AG09319 (cell line): Measurements from ENCODE around the gene KIF26B.
"Not testable (repeated sequence)": the region's sequence is repeated elsewhere in the genome, so short reads cannot be mapped to it uniquely, and the experiment has no call there.

Source experiments
- DNase-seq: peaks from one replicate; pipeline ENCODE4 v3.0.0-alpha.2; 2010; ENCODE audit warnings: low read depth; ENCODE audit errors: extremely low read depth
- CTCF ChIP-seq: IDR thresholded peaks from 2 replicates; pipeline ENCODE4 v1.5.1; 2011; ENCODE audit warnings: low read depth, mild to moderate bottlenecking, inconsistent platforms, low read length, moderate library complexity

The KIF26B gene

GRCh38 chr1:245663373-245663772 lies 508.6 kb downstream of the KIF26B start:
- no peak for DNase-seq
- no peak for TF ChIP-seq CTCF

GRCh38 chr1:245663841-245664240 lies 509.1 kb downstream of the KIF26B start:
- TF ChIP-seq CTCF = no peak
- no peak for DNase-seq

- no peak for DNase-seq
- no peak for TF ChIP-seq CTCF
Observed at GRCh38 chr1:245666412-245666811, 511.6 kb downstream of the KIF26B start.

- no peak for DNase-seq
- no peak for TF ChIP-seq CTCF
Observed at GRCh38 chr1:245671349-245671748, 516.6 kb downstream of the KIF26B start.

- no peak for TF ChIP-seq CTCF
- no peak for DNase-seq
Observed at GRCh38 chr1:245671966-245672767, 517.4 kb downstream of the KIF26B start.

- not testable (repeated sequence) for DNase-seq
Observed at GRCh38 chr1:245672836-245673656, 518.3 kb downstream of the KIF26B start.

GRCh38 chr1:245673881-245674414 lies 519.2 kb downstream of the KIF26B start:
- TF ChIP-seq CTCF = no peak
- DNase-seq = no peak
